Esophagus squamous epithelium (tissue), 5 donors: ENCODE data around the gene MRGPRD. TPM values are rescaled to one million over a fixed set of nuclear protein-coding genes. Genes with fewer than 3 reads are reported as not detected.
A peak's percentile ranks its signal among the peaks of the same experiment; 100 is the strongest.

Source experiments
- DNase-seq: peaks from one replicate; lab custom pipeline; 2025; lab: John Stamatoyannopoulos, UW
- H3K27ac ChIP-seq, 4 donors: fragments of 200-600 bp; sonication (generic); one replicate each; pipeline ENCODE4 v1.5.1; 2016 to 2019; ENCODE audit warnings: mild to moderate bottlenecking in 1 of 4
- H3K27me3 ChIP-seq, 4 donors: fragments of 200-600 bp; sonication (generic); 1 replicate in 3 of 4; 2 replicates in 1 of 4; pipeline versions ENCODE4 v1.5.1 to v1.6.0; 2017 to 2021; ENCODE audit warnings: antibody characterized with exemption in 1 of 4
- H3K36me3 ChIP-seq, 3 donors: fragments of 200-600 bp; sonication (generic); one replicate each; pipeline ENCODE4 v1.5.1; 2016 to 2019
- H3K4me1 ChIP-seq, 3 donors: fragments of 200-600 bp; sonication (generic); one replicate each; pipeline ENCODE4 v1.5.1; 2017 to 2019
- H3K4me3 ChIP-seq, 4 donors: fragments of 200-600 bp; sonication (generic); 1 replicate in 3 of 4; 2 replicates in 1 of 4; pipeline ENCODE4 v1.5.1; 2016 to 2019; ENCODE audit warnings: mild to moderate bottlenecking in 2 of 4, moderate library complexity in 1 of 4
- H3K9me3 ChIP-seq, 3 donors: fragments of 200-600 bp; sonication (generic); one replicate each; pipeline ENCODE4 v1.5.1; 2016 to 2019
- POLR2A ChIP-seq, 4 donors: fragments of 450-650 bp; IDR thresholded peaks; one replicate each; pipeline ENCODE4 v1.6.1; 2017; ENCODE audit warnings: antibody characterized with exemption in 4 of 4, mild to moderate bottlenecking in 4 of 4, moderate library complexity in 3 of 4
- WGBS, 2 donors: methylation state at CpG; one replicate each; pipeline ENCODE4 v1.1.5; 2018; 5-methylcytosine and 5-hydroxymethylcytosine counted together
- intact Hi-C: fragments of 100-400 bp; cut with DNase I; formaldehyde crosslinking; loops from one replicate; pipeline ENCODE4 v1.15.0; 2022
- total RNA-seq, 4 donors: library from RNA; depleted of rRNA; stranded (reverse); fragments of >200 nt; gene quantifications; one replicate each; pipeline ENCODE4 v1.1.0, GENCODE V29; 2016
- TF ChIP-seq, protein P1 (sequence below), 6 experiments: fragments of 450-650 bp in 4 of 6; fragments of 200-600 bp in 2 of 6; sonication (generic) in 2 of 6; IDR thresholded peaks; one replicate each; pipeline ENCODE4 v1.5.1; 2016 to 2019; ENCODE audit warnings: antibody characterized with exemption in 6 of 6, mild to moderate bottlenecking in 4 of 6, moderate library complexity in 4 of 6
- donor health status: DM: yes; HTN: yes; CAD: no.

The MRGPRD gene
- not detected for total RNA-seq

DNA sequence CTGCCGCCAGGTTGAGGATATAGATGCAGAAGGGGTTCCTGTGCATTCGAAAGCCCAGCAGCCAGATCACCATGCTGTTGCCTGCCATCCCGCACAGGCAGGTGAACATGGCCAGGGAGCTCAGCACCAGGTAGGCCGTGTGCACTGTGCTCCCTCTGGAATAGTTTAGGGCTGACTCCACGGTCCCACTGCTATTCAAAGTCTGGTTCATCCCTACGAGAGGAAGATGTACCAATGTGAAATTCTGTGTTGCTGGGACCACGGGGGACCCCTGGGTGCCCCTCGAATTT, at the start of gene MRGPRD:
TSS of gene MRGPRD (minus strand) at position 211 of the 290 bp plus-strand sequence. CDS start at position 211, 0 bp downstream.
- no peak for DNase-seq
- intact Hi-C loops: no loop called here
- H3K4me3 ChIP-seq: no peak within 1 kb of the TSS
- no peaks in the 10 kb centered on the region for H3K9me3 ChIP-seq
- peaks cover 0 to 6% (median 4%) of the 10 kb centered on the region in 3 donors for H3K4me1 ChIP-seq
- TF ChIP-seq, protein P1, sequence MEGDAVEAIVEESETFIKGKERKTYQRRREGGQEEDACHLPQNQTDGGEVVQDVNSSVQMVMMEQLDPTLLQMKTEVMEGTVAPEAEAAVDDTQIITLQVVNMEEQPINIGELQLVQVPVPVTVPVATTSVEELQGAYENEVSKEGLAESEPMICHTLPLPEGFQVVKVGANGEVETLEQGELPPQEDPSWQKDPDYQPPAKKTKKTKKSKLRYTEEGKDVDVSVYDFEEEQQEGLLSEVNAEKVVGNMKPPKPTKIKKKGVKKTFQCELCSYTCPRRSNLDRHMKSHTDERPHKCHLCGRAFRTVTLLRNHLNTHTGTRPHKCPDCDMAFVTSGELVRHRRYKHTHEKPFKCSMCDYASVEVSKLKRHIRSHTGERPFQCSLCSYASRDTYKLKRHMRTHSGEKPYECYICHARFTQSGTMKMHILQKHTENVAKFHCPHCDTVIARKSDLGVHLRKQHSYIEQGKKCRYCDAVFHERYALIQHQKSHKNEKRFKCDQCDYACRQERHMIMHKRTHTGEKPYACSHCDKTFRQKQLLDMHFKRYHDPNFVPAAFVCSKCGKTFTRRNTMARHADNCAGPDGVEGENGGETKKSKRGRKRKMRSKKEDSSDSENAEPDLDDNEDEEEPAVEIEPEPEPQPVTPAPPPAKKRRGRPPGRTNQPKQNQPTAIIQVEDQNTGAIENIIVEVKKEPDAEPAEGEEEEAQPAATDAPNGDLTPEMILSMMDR (IDR thresholded peaks at IDR 0.05): no peak
- TF ChIP-seq POLR2A (IDR thresholded peaks at IDR 0.05): no peak
- no peaks in the 10 kb centered on the region for H3K36me3 ChIP-seq
- no peak within 1 kb of the TSS for H3K27ac ChIP-seq
- peaks cover 0 to 6% (median 0%) of the 10 kb centered on the region in 4 donors for H3K27me3 ChIP-seq
- WGBS, 2 donors: 68 to 76% methylated on average over 4 to 8 of the region's 8 CpGs

GRCh38 chr11:69030301-69030700, 49.5 kb upstream of the MRGPRD start:
- DNase-seq: no peak
- no peaks in the 10 kb centered on the region for H3K9me3 ChIP-seq
- no peaks in the 10 kb centered on the region for H3K27me3 ChIP-seq
- H3K36me3 ChIP-seq: no peaks in the 10 kb centered on the region
- no peak for TF ChIP-seq POLR2A (IDR thresholded peaks at IDR 0.05)
- TF ChIP-seq, protein P1 (IDR thresholded peaks at IDR 0.05): no peak
- 65 to 69% methylated on average over 6 of the region's 6 CpGs for WGBS, 2 donors
- peak overlapping the region in 1 of 4 donors; percentile 21 for H3K27ac ChIP-seq
- H3K4me3 ChIP-seq: no peak overlapping the region
- peaks cover 0 to 3% (median under 1%) of the 10 kb centered on the region in 3 donors for H3K4me1 ChIP-seq
- intact Hi-C loops: no loop called here

DNA sequence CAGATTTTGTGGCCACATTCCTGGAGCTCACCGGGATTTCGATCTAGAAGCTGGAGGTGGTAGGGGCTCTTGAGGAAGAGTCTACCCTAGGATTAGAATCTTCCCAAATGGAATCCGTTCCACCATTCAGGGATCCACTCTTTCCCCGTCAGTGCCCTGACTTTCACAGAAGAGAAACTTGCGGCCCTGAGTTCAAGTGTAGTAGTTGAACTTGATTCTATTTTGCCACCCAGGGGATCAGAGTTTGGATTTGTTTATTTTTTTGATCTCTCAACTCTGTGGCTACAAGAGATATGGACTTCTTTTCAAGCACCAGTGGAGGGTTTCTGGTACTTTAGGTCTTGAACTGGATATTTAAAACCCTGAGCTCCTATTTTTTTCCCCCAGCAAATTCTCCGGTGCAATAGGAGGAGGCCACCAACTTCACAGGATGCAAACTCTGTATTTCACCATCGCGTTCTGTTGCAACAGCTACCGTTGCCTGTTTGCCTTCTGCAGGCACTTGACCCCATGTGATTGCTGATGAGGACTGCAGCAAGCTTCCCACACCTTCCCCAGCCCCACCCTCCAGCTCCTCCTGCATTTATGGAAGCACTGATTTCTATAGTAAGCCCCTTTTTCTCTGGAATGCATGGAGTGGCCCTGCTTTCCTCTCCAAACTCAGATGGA, 47.1 kb upstream of the MRGPRD start:
- Histone ChIP-seq H3K36me3 (no peaks in the 10 kb centered on the region), H3K4me1 (no peaks in the 10 kb centered on the region), H3K27ac (peak overlapping the region in 2 of 4 donors; percentile 16 to 21), H3K27me3 (no peaks in the 10 kb centered on the region), H3K4me3 (no peak overlapping the region), H3K9me3 (no peaks in the 10 kb centered on the region)
- TF ChIP-seq, protein P1 (IDR thresholded peaks at IDR 0.05): no peak
- no peak for TF ChIP-seq POLR2A (IDR thresholded peaks at IDR 0.05)
- no peak for DNase-seq
- intact Hi-C loops: no loop called here
- WGBS, 2 donors: 60 to 74% methylated on average over 8 to 9 of the region's 9 CpGs

GRCh38 chr11:69024509-69024908, 43.7 kb upstream of the MRGPRD start:
- H3K4me3 ChIP-seq: no peak overlapping the region
- no peak for DNase-seq
- intact Hi-C loops: no loop called here
- 67 to 81% methylated on average over 4 to 5 of the region's 6 CpGs for WGBS, 2 donors
- H3K4me1 ChIP-seq: no peaks in the 10 kb centered on the region
- no peak overlapping the region for H3K27ac ChIP-seq
- H3K27me3 ChIP-seq: no peaks in the 10 kb centered on the region
- no peaks in the 10 kb centered on the region for H3K36me3 ChIP-seq
- no peaks in the 10 kb centered on the region for H3K9me3 ChIP-seq
- TF ChIP-seq, protein P1 (IDR thresholded peaks at IDR 0.05): no peak
- no peak for TF ChIP-seq POLR2A (IDR thresholded peaks at IDR 0.05)

GRCh38 chr11:69022260-69022659, 41.5 kb upstream of the MRGPRD start:
- no peaks in the 10 kb centered on the region for H3K4me1 ChIP-seq
- no peaks in the 10 kb centered on the region for H3K36me3 ChIP-seq
- H3K9me3 ChIP-seq: no peaks in the 10 kb centered on the region
- no peak for DNase-seq
- H3K4me3 ChIP-seq: no peak overlapping the region
- no peaks in the 10 kb centered on the region for H3K27me3 ChIP-seq
- intact Hi-C loops: no loop called here
- H3K27ac ChIP-seq: no peak overlapping the region
- TF ChIP-seq, protein P1 (IDR thresholded peaks at IDR 0.05): no peak
- TF ChIP-seq POLR2A (IDR thresholded peaks at IDR 0.05): no peak
- WGBS, 2 donors: 64 to 69% methylated on average over 4 to 9 of the region's 10 CpGs
